Measurements from ENCODE around the gene EDNRB.

The EDNRB gene

DNA sequence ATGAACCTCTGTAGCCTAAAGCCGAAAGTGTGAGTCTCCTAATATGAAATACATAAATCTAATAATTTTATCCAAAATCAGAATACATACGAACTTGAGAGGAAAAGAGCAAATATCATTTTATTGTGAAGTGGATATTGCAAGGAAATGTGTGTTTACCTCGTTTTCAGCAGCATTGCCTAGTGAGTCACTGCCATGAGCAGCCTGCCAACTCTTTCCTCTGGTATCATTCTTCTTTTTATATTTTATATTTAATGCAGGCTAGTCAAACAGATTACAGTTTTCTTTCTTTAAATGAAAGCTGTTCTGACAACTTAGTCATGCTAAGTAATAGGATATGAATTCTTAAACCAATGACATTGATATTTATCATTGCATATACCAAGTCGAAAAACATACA is 44.2 kb downstream of the EDNRB start:
- TF ChIP-seq, protein P1, sequence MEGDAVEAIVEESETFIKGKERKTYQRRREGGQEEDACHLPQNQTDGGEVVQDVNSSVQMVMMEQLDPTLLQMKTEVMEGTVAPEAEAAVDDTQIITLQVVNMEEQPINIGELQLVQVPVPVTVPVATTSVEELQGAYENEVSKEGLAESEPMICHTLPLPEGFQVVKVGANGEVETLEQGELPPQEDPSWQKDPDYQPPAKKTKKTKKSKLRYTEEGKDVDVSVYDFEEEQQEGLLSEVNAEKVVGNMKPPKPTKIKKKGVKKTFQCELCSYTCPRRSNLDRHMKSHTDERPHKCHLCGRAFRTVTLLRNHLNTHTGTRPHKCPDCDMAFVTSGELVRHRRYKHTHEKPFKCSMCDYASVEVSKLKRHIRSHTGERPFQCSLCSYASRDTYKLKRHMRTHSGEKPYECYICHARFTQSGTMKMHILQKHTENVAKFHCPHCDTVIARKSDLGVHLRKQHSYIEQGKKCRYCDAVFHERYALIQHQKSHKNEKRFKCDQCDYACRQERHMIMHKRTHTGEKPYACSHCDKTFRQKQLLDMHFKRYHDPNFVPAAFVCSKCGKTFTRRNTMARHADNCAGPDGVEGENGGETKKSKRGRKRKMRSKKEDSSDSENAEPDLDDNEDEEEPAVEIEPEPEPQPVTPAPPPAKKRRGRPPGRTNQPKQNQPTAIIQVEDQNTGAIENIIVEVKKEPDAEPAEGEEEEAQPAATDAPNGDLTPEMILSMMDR (IDR thresholded peaks at IDR 0.05; ENCODE audit: borderline replicate concordance, control extremely low read depth, extremely low read depth, insufficient read depth, missing control alignments) = no peak
- in situ Hi-C loops (cut with MboI; ENCODE audit: low sequenced_read_pairs, unreplicated experiment) = no loop called here
- no peak for DNase-seq (ENCODE audit: low spot score)

DNA sequence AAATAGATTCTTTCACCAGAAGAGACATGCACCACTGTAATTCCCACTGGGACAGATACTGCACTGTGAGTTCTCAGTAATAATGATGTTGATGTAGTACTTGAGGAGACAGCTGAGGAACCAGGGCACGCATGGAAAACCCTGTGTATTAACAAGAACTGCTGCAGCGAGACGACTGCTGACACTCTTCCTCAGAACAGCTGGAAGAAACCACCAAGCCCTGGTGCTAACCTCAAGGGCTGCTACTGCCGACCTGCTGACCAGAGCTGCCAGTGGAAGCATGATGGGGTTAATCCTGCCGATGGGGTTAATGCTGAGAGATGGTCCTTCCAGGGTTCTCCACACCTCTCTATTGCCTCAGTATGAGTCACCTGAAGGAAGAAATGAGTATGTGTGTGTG is 45.6 kb downstream of the EDNRB start:
- TF ChIP-seq, protein P1 (IDR thresholded peaks at IDR 0.05; ENCODE audit: borderline replicate concordance, control extremely low read depth, extremely low read depth, insufficient read depth, missing control alignments) = no peak
- in situ Hi-C loops (cut with MboI; ENCODE audit: low sequenced_read_pairs, unreplicated experiment) = no loop called here
- no peak for DNase-seq (ENCODE audit: low spot score)

DNA sequence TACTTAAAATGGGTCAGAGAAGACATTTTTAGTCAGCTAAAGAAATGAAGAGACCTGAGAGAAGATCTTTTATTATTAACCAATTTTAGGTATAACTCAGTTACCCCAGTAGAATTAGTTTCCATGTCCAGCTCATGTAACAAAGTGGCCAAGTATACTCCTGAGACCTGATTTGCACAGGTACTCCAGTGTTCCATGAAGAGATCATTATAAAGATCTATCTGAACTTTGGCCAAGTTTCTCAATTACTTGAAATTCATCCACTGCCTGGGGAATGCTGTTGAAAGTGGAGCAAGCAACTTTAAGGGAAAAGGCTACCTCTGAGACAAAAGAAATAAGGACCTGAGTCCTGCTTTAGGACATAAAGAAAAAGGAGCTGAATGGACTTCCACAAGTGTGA is 47.0 kb downstream of the EDNRB start:
- TF ChIP-seq, protein P1 (IDR thresholded peaks at IDR 0.05; ENCODE audit: borderline replicate concordance, control extremely low read depth, extremely low read depth, insufficient read depth, missing control alignments) = no peak
- in situ Hi-C loops (cut with MboI; ENCODE audit: low sequenced_read_pairs, unreplicated experiment) = no loop called here
- DNase-seq (ENCODE audit: low spot score) = no peak

DNA sequence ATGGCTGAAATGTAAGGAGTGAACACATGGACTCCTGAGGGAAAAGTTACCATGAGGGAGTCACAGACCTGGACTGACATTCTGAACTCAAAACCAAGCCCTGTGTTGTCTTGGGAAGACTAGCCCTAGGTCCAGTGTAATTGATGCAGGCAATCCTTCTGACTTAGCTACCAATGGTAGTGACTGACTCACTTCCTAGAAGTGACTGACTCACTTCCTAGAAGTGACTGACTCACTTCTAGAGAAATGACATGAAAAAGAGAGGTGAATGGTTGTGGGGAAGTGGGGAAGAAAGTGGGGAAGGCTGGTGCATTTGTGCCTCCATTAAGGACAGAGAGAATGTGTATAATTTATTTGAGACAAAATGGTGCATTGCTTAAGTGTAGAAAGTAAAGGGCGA is 49.9 kb downstream of the EDNRB start:
- no peak for DNase-seq (ENCODE audit: low spot score)
- in situ Hi-C loops (cut with MboI; ENCODE audit: low sequenced_read_pairs, unreplicated experiment) = no loop called here
- TF ChIP-seq, protein P1 (IDR thresholded peaks at IDR 0.05; ENCODE audit: borderline replicate concordance, control extremely low read depth, extremely low read depth, insufficient read depth, missing control alignments) = no peak

DNA sequence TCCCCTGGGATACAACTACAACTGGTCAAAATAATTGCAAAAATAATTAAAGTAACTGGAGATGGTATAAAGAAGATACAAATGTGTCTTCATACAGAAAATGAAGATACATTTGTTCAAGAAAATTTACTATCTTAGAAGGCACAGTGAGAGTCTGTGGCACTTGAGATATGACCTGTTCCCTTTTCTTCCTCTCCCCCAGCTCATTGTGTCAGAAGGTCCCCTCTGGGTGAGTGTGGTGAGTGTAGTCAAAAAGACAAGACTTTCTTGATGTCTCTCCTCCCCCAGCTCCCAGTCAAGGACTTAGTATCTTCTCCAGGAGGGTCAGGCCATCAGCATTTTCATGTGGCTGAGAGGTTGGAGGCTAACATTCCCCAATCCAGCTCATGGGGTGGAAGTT is 51.7 kb downstream of the EDNRB start:
- no peak for DNase-seq (ENCODE audit: low spot score)
- TF ChIP-seq, protein P1 (IDR thresholded peaks at IDR 0.05; ENCODE audit: borderline replicate concordance, control extremely low read depth, extremely low read depth, insufficient read depth, missing control alignments) = no peak
- in situ Hi-C loops (cut with MboI; ENCODE audit: low sequenced_read_pairs, unreplicated experiment) = no loop called here

DNA sequence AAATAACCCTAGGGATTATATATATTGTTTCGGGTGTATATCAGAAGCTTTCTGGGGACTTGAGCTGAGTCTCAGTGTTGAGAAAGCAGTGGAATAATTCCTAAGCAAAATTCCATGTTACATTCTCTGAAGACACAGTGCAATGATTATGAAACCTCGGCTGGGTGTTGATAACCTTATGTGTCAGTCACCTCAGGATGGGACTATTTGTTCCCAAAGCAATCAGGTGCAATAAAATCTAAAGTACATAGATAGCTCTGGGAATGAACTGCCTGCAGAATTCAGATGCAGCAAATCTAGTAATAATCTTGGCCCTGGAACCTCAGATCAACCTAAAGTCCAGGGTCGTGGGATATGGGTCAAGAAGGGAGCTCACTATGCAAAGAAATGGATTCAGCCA is 53.0 kb downstream of the EDNRB start:
- no peak for DNase-seq (ENCODE audit: low spot score)
- TF ChIP-seq, protein P1 (IDR thresholded peaks at IDR 0.05; ENCODE audit: borderline replicate concordance, control extremely low read depth, extremely low read depth, insufficient read depth, missing control alignments) = no peak
- in situ Hi-C loops (cut with MboI; ENCODE audit: low sequenced_read_pairs, unreplicated experiment) = no loop called here

DNA sequence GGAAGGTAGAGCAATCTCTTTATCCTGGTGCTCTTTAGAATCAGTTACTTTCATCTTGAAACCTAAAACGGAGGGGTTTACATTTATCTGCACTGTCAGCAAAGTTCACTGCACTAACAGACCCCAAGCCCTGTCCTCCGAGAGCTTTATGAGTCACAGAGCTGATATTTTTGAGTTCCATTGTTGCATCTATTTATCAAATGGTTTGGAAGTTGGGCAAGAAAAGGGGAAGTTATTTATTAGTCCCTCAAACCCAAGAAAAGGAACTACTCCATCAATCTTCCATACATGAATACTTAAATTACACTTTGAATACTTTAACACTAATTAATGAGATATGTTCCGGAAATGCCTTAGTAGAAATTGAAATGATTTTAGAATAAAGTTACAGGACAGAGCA is 55.5 kb downstream of the EDNRB start:
- DNase-seq (ENCODE audit: low spot score) = no peak
- TF ChIP-seq, protein P1 (IDR thresholded peaks at IDR 0.05; ENCODE audit: borderline replicate concordance, control extremely low read depth, extremely low read depth, insufficient read depth, missing control alignments) = no peak
- in situ Hi-C loops (cut with MboI; ENCODE audit: low sequenced_read_pairs, unreplicated experiment) = no loop called here
